ENCODE data around the gene NIM1K.
"Not testable (repeated sequence)": the region's sequence is repeated elsewhere in the genome, so short reads cannot be mapped to it uniquely, and the experiment has no call there.

Gene NIM1K

DNA sequence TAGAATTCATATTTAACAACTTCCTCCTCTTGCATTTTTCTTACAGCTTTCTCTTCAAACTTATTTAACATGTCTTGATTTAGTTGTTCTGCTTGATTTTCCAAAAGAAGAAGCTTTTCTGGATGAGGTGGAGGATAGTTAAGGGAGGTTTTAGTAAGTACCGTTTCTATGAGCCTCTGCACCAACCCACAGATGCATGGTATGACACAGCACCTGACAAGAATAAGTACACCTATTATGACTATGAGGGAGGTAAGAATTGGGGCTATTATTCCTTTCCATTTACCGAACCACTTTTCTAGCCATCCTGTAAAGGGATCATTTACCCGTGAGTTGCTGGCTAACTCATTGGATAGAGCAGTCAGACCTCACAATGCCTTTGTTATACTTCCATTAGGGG lies 123.7 kb downstream of the NIM1K start:
- no peak overlapping the region for H2AFZ ChIP-seq
- H3K9ac ChIP-seq = no peak overlapping the region
- no peaks in the 10 kb centered on the region for H3K9me3 ChIP-seq (ENCODE audit: control insufficient read depth, low read length)
- H3K27ac ChIP-seq = no peak overlapping the region
- peaks cover 16% of the 10 kb centered on the region for H3K79me2 ChIP-seq
- TF ChIP-seq, protein P1, sequence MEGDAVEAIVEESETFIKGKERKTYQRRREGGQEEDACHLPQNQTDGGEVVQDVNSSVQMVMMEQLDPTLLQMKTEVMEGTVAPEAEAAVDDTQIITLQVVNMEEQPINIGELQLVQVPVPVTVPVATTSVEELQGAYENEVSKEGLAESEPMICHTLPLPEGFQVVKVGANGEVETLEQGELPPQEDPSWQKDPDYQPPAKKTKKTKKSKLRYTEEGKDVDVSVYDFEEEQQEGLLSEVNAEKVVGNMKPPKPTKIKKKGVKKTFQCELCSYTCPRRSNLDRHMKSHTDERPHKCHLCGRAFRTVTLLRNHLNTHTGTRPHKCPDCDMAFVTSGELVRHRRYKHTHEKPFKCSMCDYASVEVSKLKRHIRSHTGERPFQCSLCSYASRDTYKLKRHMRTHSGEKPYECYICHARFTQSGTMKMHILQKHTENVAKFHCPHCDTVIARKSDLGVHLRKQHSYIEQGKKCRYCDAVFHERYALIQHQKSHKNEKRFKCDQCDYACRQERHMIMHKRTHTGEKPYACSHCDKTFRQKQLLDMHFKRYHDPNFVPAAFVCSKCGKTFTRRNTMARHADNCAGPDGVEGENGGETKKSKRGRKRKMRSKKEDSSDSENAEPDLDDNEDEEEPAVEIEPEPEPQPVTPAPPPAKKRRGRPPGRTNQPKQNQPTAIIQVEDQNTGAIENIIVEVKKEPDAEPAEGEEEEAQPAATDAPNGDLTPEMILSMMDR (IDR thresholded peaks at IDR 0.05) = no peak
- H3K4me1 ChIP-seq = no peaks in the 10 kb centered on the region
- no peaks in the 10 kb centered on the region for H3K27me3 ChIP-seq (ENCODE audit: control insufficient read depth, insufficient read depth, low read length)
- no peak overlapping the region for H3K4me3 ChIP-seq (ENCODE audit: low read depth, low read length)
- H3K36me3 ChIP-seq (ENCODE audit: control insufficient read depth, insufficient read depth, low read length) = no peaks in the 10 kb centered on the region
- H3K4me2 ChIP-seq (ENCODE audit: low read length) = no peak overlapping the region

DNA sequence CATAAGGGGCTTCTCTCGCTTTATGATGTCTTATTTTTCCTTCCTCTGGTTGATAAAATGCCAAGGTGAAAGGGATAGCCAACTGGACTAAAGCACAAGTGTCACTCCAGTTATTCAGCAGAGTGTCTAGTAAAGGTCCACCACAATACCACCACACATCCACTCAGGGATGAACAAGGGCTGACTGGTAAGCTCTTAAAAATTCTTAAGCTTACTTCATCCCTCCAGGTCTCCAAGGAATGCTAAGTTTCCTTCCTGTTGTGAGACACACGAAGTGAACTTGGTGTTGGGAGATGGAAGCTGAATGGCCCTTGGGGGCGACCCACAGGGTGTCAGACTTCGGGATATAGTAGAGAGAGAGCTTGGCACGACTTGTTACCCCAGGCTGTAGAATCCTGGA lies 124.4 kb downstream of the NIM1K start:
- Histone ChIP-seq H3K27ac (no peak overlapping the region), H3K27me3 (ENCODE audit: control insufficient read depth, insufficient read depth, low read length) (no peaks in the 10 kb centered on the region), H3K4me3 (ENCODE audit: low read depth, low read length) (no peak overlapping the region), H3K9ac (no peak overlapping the region), H2AFZ (no peak overlapping the region), H3K4me2 (ENCODE audit: low read length) (no peak overlapping the region), H3K36me3 (ENCODE audit: control insufficient read depth, insufficient read depth, low read length) (no peaks in the 10 kb centered on the region), H3K79me2 (peaks cover 12% of the 10 kb centered on the region), H3K9me3 (ENCODE audit: control insufficient read depth, low read length) (no peaks in the 10 kb centered on the region), H3K4me1 (no peaks in the 10 kb centered on the region)
- TF ChIP-seq, protein P1 (IDR thresholded peaks at IDR 0.05) = no peak

DNA sequence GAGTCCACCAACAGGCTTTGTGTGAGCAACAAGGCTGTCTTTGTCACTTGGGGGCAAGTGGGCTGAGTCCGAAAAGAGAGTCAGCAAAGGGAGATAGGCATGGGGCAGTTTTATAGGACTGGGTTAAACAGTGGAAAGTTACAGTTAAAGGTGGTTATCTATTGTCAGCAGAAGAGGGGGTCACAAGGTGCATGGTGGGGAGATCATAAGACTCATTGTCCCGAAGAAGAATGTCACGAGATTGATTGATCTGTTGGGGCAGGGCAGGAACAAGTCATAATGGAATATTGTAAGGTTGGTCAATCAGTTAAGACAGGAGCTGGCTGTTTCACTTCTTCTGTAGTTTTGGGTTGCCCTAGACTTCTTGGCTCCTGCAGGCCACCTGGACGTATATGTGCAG lies 128.8 kb downstream of the NIM1K start:
- Histone ChIP-seq H3K79me2 (no peaks in the 10 kb centered on the region), H3K27ac (no peak overlapping the region), H3K4me3 (ENCODE audit: low read depth, low read length) (no peak overlapping the region), H3K9me3 (ENCODE audit: control insufficient read depth, low read length) (no peaks in the 10 kb centered on the region), H3K4me1 (no peaks in the 10 kb centered on the region), H3K9ac (no peak overlapping the region), H3K27me3 (ENCODE audit: control insufficient read depth, insufficient read depth, low read length) (no peaks in the 10 kb centered on the region), H2AFZ (no peak overlapping the region), H3K36me3 (ENCODE audit: control insufficient read depth, insufficient read depth, low read length) (no peaks in the 10 kb centered on the region), H3K4me2 (ENCODE audit: low read length) (no peak overlapping the region)
- TF ChIP-seq, protein P1 (IDR thresholded peaks at IDR 0.05) = no peak

DNA sequence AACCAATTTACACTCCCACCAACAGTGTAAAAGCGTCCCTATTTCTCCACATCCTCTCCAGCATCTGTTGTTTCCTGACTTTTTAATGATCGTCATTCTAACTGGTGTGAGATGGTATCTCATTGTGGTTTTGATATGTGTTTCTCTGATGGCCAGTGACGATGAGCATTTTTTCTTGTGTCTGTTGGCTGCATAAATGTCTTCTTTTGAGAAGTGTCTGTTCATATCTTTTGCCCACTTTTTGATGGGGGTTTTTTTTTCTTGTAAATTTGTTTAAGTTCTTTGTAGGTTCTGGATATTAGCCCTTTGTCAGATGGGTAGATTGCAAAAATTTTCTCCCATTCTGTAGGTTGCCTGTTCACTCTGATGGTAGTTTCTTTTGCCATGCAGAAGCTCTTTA lies 131.5 kb downstream of the NIM1K start:
- not testable (repeated sequence) for H3K79me2 ChIP-seq; H3K4me1 ChIP-seq; H3K4me3 ChIP-seq (ENCODE audit: low read depth, low read length); H3K9ac ChIP-seq; H3K36me3 ChIP-seq (ENCODE audit: control insufficient read depth, insufficient read depth, low read length); H3K4me2 ChIP-seq (ENCODE audit: low read length); H3K27me3 ChIP-seq (ENCODE audit: control insufficient read depth, insufficient read depth, low read length); H2AFZ ChIP-seq; H3K27ac ChIP-seq; H3K9me3 ChIP-seq (ENCODE audit: control insufficient read depth, low read length)

DNA sequence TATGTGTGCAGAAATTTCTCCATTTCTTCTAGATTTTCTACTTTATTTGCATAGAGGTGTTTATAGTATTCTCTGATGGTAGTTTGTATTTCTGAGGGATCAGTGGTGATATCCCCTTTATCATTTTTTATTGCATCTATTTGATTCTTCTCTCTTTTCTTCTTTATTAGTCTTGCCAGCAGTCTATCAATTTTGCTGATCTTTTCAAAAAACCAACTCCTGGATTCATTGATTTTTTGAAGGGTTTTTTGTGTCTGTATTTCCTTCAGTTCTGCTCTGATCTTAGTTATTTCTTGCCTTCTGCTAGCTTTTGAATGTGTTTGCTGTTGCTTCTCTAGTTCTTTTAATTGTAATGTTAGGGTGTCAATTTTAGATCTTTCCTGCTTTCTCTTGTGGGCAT lies 133.6 kb downstream of the NIM1K start:
- not testable (repeated sequence) for H3K27ac ChIP-seq; H3K79me2 ChIP-seq; H3K36me3 ChIP-seq (ENCODE audit: control insufficient read depth, insufficient read depth, low read length); H3K9me3 ChIP-seq (ENCODE audit: control insufficient read depth, low read length); H3K4me3 ChIP-seq (ENCODE audit: low read depth, low read length); H2AFZ ChIP-seq; H3K27me3 ChIP-seq (ENCODE audit: control insufficient read depth, insufficient read depth, low read length); H3K4me1 ChIP-seq; H3K4me2 ChIP-seq (ENCODE audit: low read length); H3K9ac ChIP-seq
